GM10266 (cell line): ENCODE measurements around the gene CD82.

Experiments
- DNase-seq: peaks from one replicate; pipeline ENCODE4 v3.0.0; 2012; ENCODE audit errors: extremely low spot score
- TF ChIP-seq, protein P1 (sequence below): IDR thresholded peaks from 2 replicates; pipeline ENCODE4 v1.5.1; 2012; ENCODE audit warnings: mild to moderate bottlenecking, low read depth; ENCODE audit not compliant: control insufficient read depth, insufficient read depth; ENCODE audit errors: missing control alignments

Gene CD82

GRCh38 chr11:44622721-44623258 lies 57.3 kb downstream of the CD82 start:
- TF ChIP-seq, protein P1, sequence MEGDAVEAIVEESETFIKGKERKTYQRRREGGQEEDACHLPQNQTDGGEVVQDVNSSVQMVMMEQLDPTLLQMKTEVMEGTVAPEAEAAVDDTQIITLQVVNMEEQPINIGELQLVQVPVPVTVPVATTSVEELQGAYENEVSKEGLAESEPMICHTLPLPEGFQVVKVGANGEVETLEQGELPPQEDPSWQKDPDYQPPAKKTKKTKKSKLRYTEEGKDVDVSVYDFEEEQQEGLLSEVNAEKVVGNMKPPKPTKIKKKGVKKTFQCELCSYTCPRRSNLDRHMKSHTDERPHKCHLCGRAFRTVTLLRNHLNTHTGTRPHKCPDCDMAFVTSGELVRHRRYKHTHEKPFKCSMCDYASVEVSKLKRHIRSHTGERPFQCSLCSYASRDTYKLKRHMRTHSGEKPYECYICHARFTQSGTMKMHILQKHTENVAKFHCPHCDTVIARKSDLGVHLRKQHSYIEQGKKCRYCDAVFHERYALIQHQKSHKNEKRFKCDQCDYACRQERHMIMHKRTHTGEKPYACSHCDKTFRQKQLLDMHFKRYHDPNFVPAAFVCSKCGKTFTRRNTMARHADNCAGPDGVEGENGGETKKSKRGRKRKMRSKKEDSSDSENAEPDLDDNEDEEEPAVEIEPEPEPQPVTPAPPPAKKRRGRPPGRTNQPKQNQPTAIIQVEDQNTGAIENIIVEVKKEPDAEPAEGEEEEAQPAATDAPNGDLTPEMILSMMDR = no peak
- DNase-seq = no peak

DNA sequence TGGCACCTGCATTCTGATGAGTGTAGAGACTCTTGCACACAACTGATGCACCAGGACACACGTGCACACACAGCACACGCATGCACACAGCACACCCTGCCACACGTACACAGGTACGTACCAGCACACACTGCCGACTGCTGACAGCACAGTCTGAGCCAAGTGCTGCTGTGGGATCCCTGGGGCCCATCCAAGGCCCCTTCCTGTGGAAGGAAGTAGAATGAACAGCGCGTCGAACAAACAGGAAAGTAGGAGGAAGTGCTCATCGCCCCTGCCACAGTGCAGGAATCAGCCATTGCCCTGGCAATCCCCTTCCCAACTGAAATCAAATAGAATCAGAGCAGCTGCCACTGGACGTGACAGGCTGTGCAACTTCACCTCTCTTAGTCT lies 57.9 kb downstream of the CD82 start:
- TF ChIP-seq, protein P1 = no peak
- DNase-seq = no peak

DNA sequence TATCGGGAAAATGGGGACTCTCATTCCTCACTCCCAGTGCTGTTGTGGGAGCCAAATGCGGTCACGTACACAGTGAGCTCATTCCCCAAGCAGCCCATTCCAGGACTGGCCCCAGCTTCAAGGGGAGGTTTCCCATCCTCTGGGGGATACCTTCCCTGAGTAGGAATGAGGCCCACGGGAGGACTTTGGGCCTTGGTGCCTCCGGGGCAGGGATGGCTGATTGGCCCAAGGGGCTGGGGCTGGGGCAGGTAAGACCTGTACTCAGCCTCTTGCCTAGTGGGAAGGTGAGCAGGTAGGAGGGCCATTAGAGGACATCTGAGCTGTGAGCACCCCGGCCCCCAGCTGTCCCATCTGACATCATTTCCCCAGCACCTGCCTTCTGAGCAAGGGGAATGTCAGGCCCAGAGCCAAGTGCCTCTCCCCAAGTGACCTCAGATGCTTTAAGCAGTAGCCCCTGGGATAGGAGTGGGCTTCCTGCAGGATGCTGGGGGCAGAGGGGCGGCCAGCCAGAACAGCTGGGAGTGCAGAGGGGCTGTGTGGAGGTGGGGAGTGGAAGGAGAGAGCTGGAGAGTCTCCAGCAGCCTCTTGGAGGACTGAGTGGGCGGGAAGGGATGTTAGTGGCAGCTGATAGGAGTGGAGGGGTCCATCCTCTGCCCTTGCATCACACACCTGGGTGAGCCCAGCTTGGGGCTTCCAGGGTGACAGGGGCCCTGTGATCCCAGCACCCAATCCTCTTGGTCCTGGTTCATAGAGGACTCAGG lies 58.4 kb downstream of the CD82 start:
- DNase-seq = no peak
- TF ChIP-seq, protein P1 = no peak

GRCh38 chr11:44624761-44625221 lies 59.3 kb downstream of the CD82 start:
- TF ChIP-seq, protein P1 = no peak
- no peak for DNase-seq

- DNase-seq = no peak
- TF ChIP-seq, protein P1 = no peak
Observed at GRCh38 chr11:44625759-44626523, 60.5 kb downstream of the CD82 start.

GRCh38 chr11:44626645-44627044 lies 61.2 kb downstream of the CD82 start:
- TF ChIP-seq, protein P1 = no peak
- no peak for DNase-seq

DNA sequence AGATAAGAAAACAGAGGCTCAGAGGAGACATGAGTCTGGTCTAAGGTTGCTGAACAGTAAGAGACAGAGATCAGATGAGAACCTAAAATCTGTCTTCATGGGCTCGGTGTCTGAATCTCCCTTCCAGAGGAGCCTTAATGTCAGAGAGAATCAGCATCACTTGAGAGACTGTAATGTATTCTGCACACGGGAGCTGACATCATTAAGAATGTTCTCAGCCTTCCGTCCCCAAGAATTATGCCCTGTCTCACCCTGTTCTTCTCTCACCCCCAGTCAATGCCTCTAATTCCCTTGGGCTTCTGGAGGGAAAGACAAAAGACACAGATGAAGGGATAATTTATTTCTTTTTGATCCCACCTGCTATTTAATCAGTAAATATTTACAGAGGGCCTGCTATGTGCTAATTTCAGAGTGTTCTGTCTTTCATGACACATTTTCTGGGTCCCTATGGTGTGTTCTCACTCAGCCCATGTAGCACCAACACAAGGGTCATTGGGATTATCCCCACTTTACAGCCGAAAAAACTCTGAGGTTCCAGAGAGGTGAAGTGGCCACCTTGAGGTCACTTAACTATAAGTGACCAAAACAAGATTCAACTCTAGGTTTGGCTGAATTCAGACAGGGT lies 61.8 kb downstream of the CD82 start:
- DNase-seq = no peak
- TF ChIP-seq, protein P1 = no peak
